HG03432 (cell line): ENCODE measurements around the gene CNTN3.

ENCODE experiments used
- ATAC-seq: cut with Tn5 transposase; IDR thresholded peaks from one replicate; pipeline ENCODE4 v1.9.1; 2021; ENCODE audit warnings: mild to moderate bottlenecking, moderate library complexity; ENCODE audit not compliant: unreplicated experiment

CNTN3 gene

GRCh38 chr3:74614107-74614967 is at the start of gene CNTN3:
TSS of gene CNTN3 (minus strand) at chr3:74614659. CDS start at chr3:74521112, 93,547 bp downstream.
- no peak for ATAC-seq

- no peak for ATAC-seq
Measured at GRCh38 chr3:74663178-74663577, 48.7 kb upstream of the CNTN3 start.

- no peak for ATAC-seq
Measured at GRCh38 chr3:74661672-74662071, 47.2 kb upstream of the CNTN3 start.

- ATAC-seq = no peak
Measured at GRCh38 chr3:74651885-74652284, 37.4 kb upstream of the CNTN3 start.

- no peak for ATAC-seq
Measured at GRCh38 chr3:74651292-74651691, 36.8 kb upstream of the CNTN3 start.

- no peak for ATAC-seq
Measured at GRCh38 chr3:74648107-74648506, 33.6 kb upstream of the CNTN3 start.

- ATAC-seq = no peak
Measured at GRCh38 chr3:74646094-74646493, 31.6 kb upstream of the CNTN3 start.

GRCh38 chr3:74643636-74644035 is 29.2 kb upstream of the CNTN3 start:
- no peak for ATAC-seq

GRCh38 chr3:74642876-74643275 is 28.4 kb upstream of the CNTN3 start:
- ATAC-seq = no peak

- ATAC-seq = no peak
Measured at GRCh38 chr3:74640211-74640610, 25.8 kb upstream of the CNTN3 start.

GRCh38 chr3:74639681-74640080 is 25.2 kb upstream of the CNTN3 start:
- ATAC-seq = no peak

- ATAC-seq = no peak
Measured at GRCh38 chr3:74636981-74637380, 22.5 kb upstream of the CNTN3 start.

GRCh38 chr3:74633021-74633420 is 18.6 kb upstream of the CNTN3 start:
- ATAC-seq = no peak

GRCh38 chr3:74631351-74632140 is 17.1 kb upstream of the CNTN3 start:
- ATAC-seq = no peak

- no peak for ATAC-seq
Measured at GRCh38 chr3:74630602-74631001, 16.1 kb upstream of the CNTN3 start.

GRCh38 chr3:74626011-74626410 is 11.6 kb upstream of the CNTN3 start:
- no peak for ATAC-seq

- no peak for ATAC-seq
Measured at GRCh38 chr3:74624301-74624700, 9.8 kb upstream of the CNTN3 start.

GRCh38 chr3:74623261-74623836 is 8.9 kb upstream of the CNTN3 start:
- ATAC-seq = no peak

GRCh38 chr3:74621581-74621980 is 7.1 kb upstream of the CNTN3 start:
- no peak for ATAC-seq

GRCh38 chr3:74617776-74618175 is 3.3 kb upstream of the CNTN3 start:
- ATAC-seq = no peak

GRCh38 chr3:74613521-74614106 is 845 bp downstream of the CNTN3 start:
- no peak for ATAC-seq
